ENCODE measurements around the gene C11orf21. TPM values are rescaled to one million over a fixed set of nuclear protein-coding genes. Genes with fewer than 3 reads are reported as not detected.

C11orf21 gene
- polyA plus RNA-seq, 1 donor (not counting 4 experiments of a cell fraction or from before 2014, with no cell fraction given): not detected

- no peaks in the 10 kb centered on the region for H3K36me3 ChIP-seq (ENCODE audit: control insufficient read depth in 2 of 2, extremely low read depth in 1 of 2, insufficient read depth in 2 of 2, low read length in 2 of 2)
- TF ChIP-seq EZH2 (IDR thresholded peaks at IDR 0.05; ENCODE audit: low read length): no peak
- no peak for TF ChIP-seq CTCF (optimal IDR thresholded peaks at IDR 0.05 in 1 of 3, IDR thresholded peaks at IDR 0.05 in 1 of 3, conservative IDR thresholded peaks at IDR 0.05 in 1 of 3; ENCODE audit: extremely low read depth in 1 of 3, insufficient read depth in 2 of 3, low read length in 3 of 3)
- H3K4me3 ChIP-seq (ENCODE audit: control insufficient read depth in 2 of 3, extremely low read depth in 1 of 3, insufficient read depth in 2 of 3, low read depth in 1 of 3, low read length in 3 of 3): no peak overlapping the region
- no peaks in the 10 kb centered on the region for H4K20me1 ChIP-seq (ENCODE audit: control insufficient read depth, extremely low read depth, insufficient read depth, low read length)
- H3K9me3 ChIP-seq (ENCODE audit: control insufficient read depth, low read depth, low read length): no peaks in the 10 kb centered on the region
- H3K27me3 ChIP-seq (ENCODE audit: control insufficient read depth, extremely low read depth, insufficient read depth, low read length): no peaks in the 10 kb centered on the region
- H3K79me2 ChIP-seq (ENCODE audit: control insufficient read depth, insufficient read depth, low read length): no peaks in the 10 kb centered on the region
- no peak overlapping the region for H3K27ac ChIP-seq (ENCODE audit: control insufficient read depth, insufficient read depth, low read length)
- H3K4me1 ChIP-seq (ENCODE audit: control insufficient read depth, extremely low read depth, insufficient read depth, low read length): no peaks in the 10 kb centered on the region
- dilution Hi-C loops (cut with MboI; ENCODE audit: extremely low pct_ligation_motif_present, low sequenced_read_pairs): no loop called here
- no peak overlapping the region for H2AFZ ChIP-seq (ENCODE audit: control insufficient read depth, low read length)
- H3K4me2 ChIP-seq (ENCODE audit: control insufficient read depth, extremely low read depth, insufficient read depth, low read depth, low read length): no peak overlapping the region
- DNase-seq (ENCODE audit: low read depth, low spot score) (no peak), FAIRE-seq (no peak)
- H3K9me1 ChIP-seq (ENCODE audit: control insufficient read depth, extremely low read depth, insufficient read depth, low read length): no peaks in the 10 kb centered on the region
- H3K9ac ChIP-seq (ENCODE audit: control insufficient read depth, extremely low read depth, insufficient read depth, low read length): no peak overlapping the region
Observed at GRCh38 chr11:2307501-2308331, 6.0 kb upstream of the C11orf21 start.

DNA sequence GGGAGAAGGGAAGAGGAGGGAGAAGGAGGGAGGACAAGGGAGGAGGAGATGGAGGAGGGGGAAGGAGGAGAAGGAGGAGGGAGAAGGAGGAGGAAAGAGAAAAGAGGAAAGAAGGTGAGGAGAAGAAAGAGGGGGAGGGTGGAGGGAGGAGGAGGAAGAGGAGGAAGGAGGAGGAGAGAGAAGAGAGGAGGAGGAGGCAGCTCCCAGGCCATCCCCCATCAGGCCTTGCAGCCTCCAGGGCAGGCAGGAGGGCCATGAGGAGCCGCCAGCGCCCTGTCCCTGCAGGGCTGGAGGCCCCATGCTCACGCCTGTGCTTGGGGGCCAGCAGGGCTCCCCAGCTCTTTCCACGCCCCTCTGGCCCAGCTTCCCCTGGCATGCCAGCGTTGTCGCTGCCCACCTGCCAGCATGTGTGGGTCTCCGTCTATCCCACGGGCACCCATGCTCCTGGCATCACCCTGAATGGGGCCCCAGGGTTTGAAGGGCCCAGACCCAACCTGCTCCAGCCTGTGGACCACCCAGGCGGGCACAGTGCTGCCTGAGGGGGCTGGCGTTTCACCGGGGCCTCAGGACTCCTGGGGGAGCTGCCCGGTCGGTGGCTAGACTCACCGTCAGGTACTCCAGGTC lies 5.3 kb upstream of the C11orf21 start:
- Histone ChIP-seq H3K79me2 (ENCODE audit: control insufficient read depth, insufficient read depth, low read length) (no peaks in the 10 kb centered on the region), H3K4me3 (ENCODE audit: control insufficient read depth in 2 of 3, extremely low read depth in 1 of 3, insufficient read depth in 2 of 3, low read depth in 1 of 3, low read length in 3 of 3) (no peak overlapping the region), H4K20me1 (ENCODE audit: control insufficient read depth, extremely low read depth, insufficient read depth, low read length) (no peaks in the 10 kb centered on the region), H3K27me3 (ENCODE audit: control insufficient read depth, extremely low read depth, insufficient read depth, low read length) (no peaks in the 10 kb centered on the region), H3K9me3 (ENCODE audit: control insufficient read depth, low read depth, low read length) (no peaks in the 10 kb centered on the region), H3K4me2 (ENCODE audit: control insufficient read depth, extremely low read depth, insufficient read depth, low read depth, low read length) (no peak overlapping the region), H3K9me1 (ENCODE audit: control insufficient read depth, extremely low read depth, insufficient read depth, low read length) (no peaks in the 10 kb centered on the region), H3K27ac (ENCODE audit: control insufficient read depth, insufficient read depth, low read length) (no peak overlapping the region), H3K9ac (ENCODE audit: control insufficient read depth, extremely low read depth, insufficient read depth, low read length) (no peak overlapping the region), H3K36me3 (ENCODE audit: control insufficient read depth in 2 of 2, extremely low read depth in 1 of 2, insufficient read depth in 2 of 2, low read length in 2 of 2) (no peaks in the 10 kb centered on the region), H3K4me1 (ENCODE audit: control insufficient read depth, extremely low read depth, insufficient read depth, low read length) (no peaks in the 10 kb centered on the region), H2AFZ (ENCODE audit: control insufficient read depth, low read length) (no peak overlapping the region)
- DNase-seq (ENCODE audit: low read depth, low spot score): no peak
- TF ChIP-seq CTCF (optimal IDR thresholded peaks at IDR 0.05 in 1 of 3, IDR thresholded peaks at IDR 0.05 in 1 of 3, conservative IDR thresholded peaks at IDR 0.05 in 1 of 3; ENCODE audit: extremely low read depth in 1 of 3, insufficient read depth in 2 of 3, low read length in 3 of 3): no peak
- TF ChIP-seq EZH2 (IDR thresholded peaks at IDR 0.05; ENCODE audit: low read length): no peak
- dilution Hi-C loops (cut with MboI; ENCODE audit: extremely low pct_ligation_motif_present, low sequenced_read_pairs): no loop called here
- FAIRE-seq: no peak
